Measurements from ENCODE around the gene LMO4.

The LMO4 gene

DNA sequence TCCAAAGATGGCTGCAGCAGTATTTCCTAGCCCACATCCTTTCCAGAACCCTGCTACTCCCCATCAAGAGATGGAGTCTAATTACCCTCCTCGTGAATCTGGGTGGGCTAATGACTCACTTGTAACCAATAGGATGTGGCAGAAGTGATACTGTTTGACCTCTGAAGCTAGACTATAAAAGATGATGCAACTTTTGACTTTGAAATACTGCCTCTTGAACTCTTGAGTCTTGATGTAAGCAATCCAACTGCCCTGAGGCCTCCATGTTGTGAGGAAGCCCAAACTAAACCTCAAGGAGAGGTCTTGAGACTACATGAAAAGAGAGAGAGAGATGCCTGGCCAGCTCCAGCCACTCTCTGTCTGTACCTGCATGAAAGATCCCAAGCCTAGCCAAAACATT lies 29.5 kb downstream of the LMO4 start:
- Histone ChIP-seq H3K36me3 (ENCODE audit: insufficient read depth) (no peaks in the 10 kb centered on the region), H3K27me3 (ENCODE audit: insufficient read depth, low read depth) (no peaks in the 10 kb centered on the region), H3K9ac (no peak overlapping the region), H3K27ac (no peak overlapping the region), H2AFZ (ENCODE audit: low read depth) (no peak overlapping the region), H4K20me1 (ENCODE audit: insufficient read depth) (no peaks in the 10 kb centered on the region), H3K4me2 (no peak overlapping the region), H3K79me2 (ENCODE audit: insufficient read depth, low read depth) (no peaks in the 10 kb centered on the region), H3K4me3 (IDR thresholded peaks at IDR 0.05; ENCODE audit: insufficient read depth, low read depth, low read length) (no peak overlapping the region), H3K4me1 (ENCODE audit: low read depth, poor library complexity, severe bottlenecking) (no peaks in the 10 kb centered on the region)
- no peak for TF ChIP-seq CTCF (conservative IDR thresholded peaks at IDR 0.05; ENCODE audit: low read depth, low read length)

- no peak overlapping the region for H3K9ac ChIP-seq
- no peak overlapping the region for H3K4me3 ChIP-seq (IDR thresholded peaks at IDR 0.05; ENCODE audit: insufficient read depth, low read depth, low read length)
- H3K27me3 ChIP-seq (ENCODE audit: insufficient read depth, low read depth): no peaks in the 10 kb centered on the region
- H2AFZ ChIP-seq (ENCODE audit: low read depth): no peak overlapping the region
- H3K4me2 ChIP-seq: no peak overlapping the region
- no peaks in the 10 kb centered on the region for H3K4me1 ChIP-seq (ENCODE audit: low read depth, poor library complexity, severe bottlenecking)
- H3K27ac ChIP-seq: no peak overlapping the region
- TF ChIP-seq CTCF (conservative IDR thresholded peaks at IDR 0.05; ENCODE audit: low read depth, low read length): no peak
- no peaks in the 10 kb centered on the region for H3K36me3 ChIP-seq (ENCODE audit: insufficient read depth)
- H3K79me2 ChIP-seq (ENCODE audit: insufficient read depth, low read depth): no peaks in the 10 kb centered on the region
- H4K20me1 ChIP-seq (ENCODE audit: insufficient read depth): no peaks in the 10 kb centered on the region
Measured at GRCh38 chr1:87359586-87359985, 30.9 kb downstream of the LMO4 start.

- H4K20me1 ChIP-seq (ENCODE audit: insufficient read depth): no peaks in the 10 kb centered on the region
- H3K4me3 ChIP-seq (IDR thresholded peaks at IDR 0.05; ENCODE audit: insufficient read depth, low read depth, low read length): no peak overlapping the region
- no peaks in the 10 kb centered on the region for H3K79me2 ChIP-seq (ENCODE audit: insufficient read depth, low read depth)
- no peak for TF ChIP-seq CTCF (conservative IDR thresholded peaks at IDR 0.05; ENCODE audit: low read depth, low read length)
- no peak overlapping the region for H3K4me2 ChIP-seq
- H3K36me3 ChIP-seq (ENCODE audit: insufficient read depth): no peaks in the 10 kb centered on the region
- H3K27ac ChIP-seq: no peak overlapping the region
- H2AFZ ChIP-seq (ENCODE audit: low read depth): no peak overlapping the region
- no peaks in the 10 kb centered on the region for H3K27me3 ChIP-seq (ENCODE audit: insufficient read depth, low read depth)
- H3K4me1 ChIP-seq (ENCODE audit: low read depth, poor library complexity, severe bottlenecking): no peaks in the 10 kb centered on the region
- no peak overlapping the region for H3K9ac ChIP-seq
Measured at GRCh38 chr1:87362063-87362833, 33.6 kb downstream of the LMO4 start.

GRCh38 chr1:87362834-87363426 lies 34.2 kb downstream of the LMO4 start:
- H3K4me3 ChIP-seq (IDR thresholded peaks at IDR 0.05; ENCODE audit: insufficient read depth, low read depth, low read length): no peak overlapping the region

More at GRCh38 chr1:87362834-87363426, 34.2 kb downstream of the LMO4 start:
- no peaks in the 10 kb centered on the region for H3K4me1 ChIP-seq (ENCODE audit: low read depth, poor library complexity, severe bottlenecking)
- no peak overlapping the region for H3K9ac ChIP-seq
- H3K27me3 ChIP-seq (ENCODE audit: insufficient read depth, low read depth): no peaks in the 10 kb centered on the region
- no peaks in the 10 kb centered on the region for H3K36me3 ChIP-seq (ENCODE audit: insufficient read depth)
- TF ChIP-seq CTCF (conservative IDR thresholded peaks at IDR 0.05; ENCODE audit: low read depth, low read length): no peak
- no peak overlapping the region for H3K27ac ChIP-seq
- H4K20me1 ChIP-seq (ENCODE audit: insufficient read depth): no peaks in the 10 kb centered on the region
- H3K4me2 ChIP-seq: no peak overlapping the region
- no peaks in the 10 kb centered on the region for H3K79me2 ChIP-seq (ENCODE audit: insufficient read depth, low read depth)
- H2AFZ ChIP-seq (ENCODE audit: low read depth): no peak overlapping the region

Measured in KMS-11 (cell line).